Measurements from ENCODE around the gene MAN1B1. TPM values are rescaled to one million over a fixed set of nuclear protein-coding genes. Genes with fewer than 3 reads are reported as not detected.

The MAN1B1 gene
- total and polyA plus RNA-seq, 2 of the 4 experiments (the other 2 are of a cell fraction) = 28.7 to 55.1 TPM

GRCh38 chr9:137105814-137106661 lies 19.3 kb downstream of the MAN1B1 start:
- H3K27me3 ChIP-seq (ENCODE audit: control insufficient read depth, insufficient read depth, low read length) = no peaks in the 10 kb centered on the region
- no peak overlapping the region for H3K4me2 ChIP-seq (ENCODE audit: low read depth, low read length)
- no peak overlapping the region for H2BK20ac ChIP-seq (ENCODE audit: low read depth, low read length)
- in situ Hi-C loops (cut with MboI; ENCODE audit: low sequenced_read_pairs) (no loop called here), dilution Hi-C loops (cut with HindIII; ENCODE audit: low sequenced_read_pairs, unreplicated experiment) (no loop called here), intact Hi-C loops (cut with micrococcal nuclease) (no loop called here)
- H3K18ac ChIP-seq (ENCODE audit: low read depth, low read length) = no peak overlapping the region
- H3K56ac ChIP-seq (ENCODE audit: extremely low read depth, insufficient read depth, low read length) = no peak overlapping the region
- H4K8ac ChIP-seq (ENCODE audit: low read depth in 2 of 2, low read length in 2 of 2) = no peak overlapping the region
- H3K4ac ChIP-seq (ENCODE audit: low read depth, low read length) = no peak overlapping the region
- DNase-seq (no peak), ATAC-seq (ENCODE audit: low read depth) (no peak)
- H4K91ac ChIP-seq (ENCODE audit: insufficient read depth, low read depth, low read length) = no peak overlapping the region
- H3K9ac ChIP-seq (ENCODE audit: low read depth, low read length) = no peak overlapping the region
- H3K9me3 ChIP-seq (ENCODE audit: control insufficient read depth, insufficient read depth, low read length) = no peaks in the 10 kb centered on the region; the same call in 1 of the 2 replicates
- peaks cover 85% of the 10 kb centered on the region for H3K36me3 ChIP-seq (ENCODE audit: control insufficient read depth, insufficient read depth, low read length)
- no peaks in the 10 kb centered on the region; the same call in 1 of the 2 replicates for H3K9me1 ChIP-seq (ENCODE audit: insufficient read depth, low read length)
- POLR2A ChIA-PET (ENCODE audit: unreplicated experiment) = no interaction called here
- peaks cover 0 to 20% of the 10 kb centered on the region in 2 experiments; a peak in 2 of 4 replicates for H3K79me1 ChIP-seq (ENCODE audit: low read depth in 1 of 2, low read length in 2 of 2)
- no peak overlapping the region for H2BK15ac ChIP-seq (ENCODE audit: low read depth, low read length)
- CTCF ChIA-PET = no interaction called here
- H4K20me1 ChIP-seq (ENCODE audit: insufficient read depth, low read length) = peaks cover 5% of the 10 kb centered on the region
- H3K23ac ChIP-seq (ENCODE audit: low read depth, low read length) = no peak overlapping the region
- no peak overlapping the region for H2BK5ac ChIP-seq (ENCODE audit: low read depth, low read length, poor library complexity, severe bottlenecking)
- H2BK120ac ChIP-seq (ENCODE audit: low read depth, low read length) = no peak overlapping the region
- no peaks in the 10 kb centered on the region for H3K4me1 ChIP-seq (ENCODE audit: control insufficient read depth, insufficient read depth, low read length)
- no peak overlapping the region for H4K5ac ChIP-seq (ENCODE audit: low read depth, low read length)
- no peak overlapping the region for H3K4me3 ChIP-seq (ENCODE audit: insufficient read depth, low read depth, low read length)
- no peak for TF ChIP-seq ELK1 (IDR thresholded peaks at IDR 0.05; ENCODE audit: borderline replicate concordance, low read depth, low read length)
- no peak for TF ChIP-seq CHD1 (IDR thresholded peaks at IDR 0.05; ENCODE audit: low read depth, low read length)
- no peak for TF ChIP-seq RFX5 (IDR thresholded peaks at IDR 0.05; ENCODE audit: low read depth, low read length)
- no peak for TF ChIP-seq NFE2L2 (IDR thresholded peaks at IDR 0.05; ENCODE audit: low read depth, low read length)
- 97% methylated on average over 11 of the region's 31 CpGs; no CpG with 5 or more reads in 1 of the 2 experiments for WGBS, 2 experiments (ENCODE audit: extremely low coverage in 2 of 2, insufficient read length in 1 of 2)
- no peak overlapping the region for H2AFZ ChIP-seq (replicated peaks; ENCODE audit: low read length, poor library complexity)
- no peak overlapping the region for H2AK5ac ChIP-seq (ENCODE audit: low read depth, low read length)
- no peak overlapping the region for H3K27ac ChIP-seq (ENCODE audit: insufficient read depth, low read length)
- no peak overlapping the region for H3K14ac ChIP-seq (replicated peaks; ENCODE audit: low read depth, low read length)
- no peak overlapping the region for H2AK9ac ChIP-seq (replicated peaks; ENCODE audit: low read depth, low read length, poor library complexity)
- no TSS peak for BruUV-seq (replicated peaks)
